SKM-1 (cell line): ENCODE measurements around the gene DPH1.
"Not testable (repeated sequence)": the region's sequence is repeated elsewhere in the genome, so short reads cannot be mapped to it uniquely, and the experiment has no call there.

Source experiments
- DNase-seq: peaks from one replicate; lab custom pipeline; 2025; ENCODE audit not compliant: unreplicated experiment; lab: John Stamatoyannopoulos, UW

Gene DPH1

GRCh38 chr17:2008332-2009126, 21.4 kb upstream of the DPH1 start:
- DNase-seq, result no peak

GRCh38 chr17:2009737-2010136, 20.2 kb upstream of the DPH1 start:
- DNase-seq, result no peak

- no peak for DNase-seq
These were observed 18.3 kb upstream of the DPH1 start for GRCh38 chr17:2011411-2012371.

GRCh38 chr17:2012499-2012898, 17.5 kb upstream of the DPH1 start:
- DNase-seq, result no peak

GRCh38 chr17:2013220-2013993, 16.5 kb upstream of the DPH1 start:
- not testable (repeated sequence) for DNase-seq

GRCh38 chr17:2013994-2014317, 16.0 kb upstream of the DPH1 start:
- no peak for DNase-seq

- no peak for DNase-seq
These were observed 14.6 kb upstream of the DPH1 start for GRCh38 chr17:2015314-2015713.

GRCh38 chr17:2016494-2016893, 13.5 kb upstream of the DPH1 start:
- no peak for DNase-seq

- no peak for DNase-seq
These were observed 12.5 kb upstream of the DPH1 start for GRCh38 chr17:2017274-2017941.

- DNase-seq, result no peak
These were observed 11.0 kb upstream of the DPH1 start for GRCh38 chr17:2018716-2019510.

- DNase-seq, result no peak
These were observed 10.2 kb upstream of the DPH1 start for GRCh38 chr17:2019723-2020122.

- no peak for DNase-seq
These were observed 9.2 kb upstream of the DPH1 start for GRCh38 chr17:2020721-2021120.

GRCh38 chr17:2022647-2023240, 7.2 kb upstream of the DPH1 start:
- DNase-seq, result no peak

GRCh38 chr17:2023256-2023655, 6.7 kb upstream of the DPH1 start:
- DNase-seq, result no peak

- DNase-seq, result no peak
These were observed 6.0 kb upstream of the DPH1 start for GRCh38 chr17:2023692-2024571.

GRCh38 chr17:2024572-2025219, 5.3 kb upstream of the DPH1 start:
- no peak for DNase-seq

- DNase-seq, result no peak
These were observed 4.7 kb upstream of the DPH1 start, which contains the start of gene RTN4RL1 for GRCh38 chr17:2025220-2025621. Gene RTN4RL1, minus strand, starts transcription at chr17:2025334. Its CDS starts 469 bp downstream, at chr17:2024865.
